ENCODE measurements around the gene POU2AF3.

Gene POU2AF3

GRCh38 chr11:111329306-111330204 lies 31.2 kb downstream of the POU2AF3 start:
- no peaks in the 10 kb centered on the region for H3K4me1 Mint-ChIP-seq (ENCODE audit: low read depth)
- H3K27ac Mint-ChIP-seq: no peak overlapping the region
- no peak overlapping the region for H3K4me3 Mint-ChIP-seq
- H3K36me3 Mint-ChIP-seq (ENCODE audit: low read depth): no peaks in the 10 kb centered on the region
- peaks cover 9% of the 10 kb centered on the region for H3K27me3 Mint-ChIP-seq (ENCODE audit: low read depth)
- no peaks in the 10 kb centered on the region for H3K9me3 Mint-ChIP-seq

GRCh38 chr11:111330234-111330893 lies 32.0 kb downstream of the POU2AF3 start:
- Mint-ChIP-seq H3K27me3 (ENCODE audit: low read depth) (peaks cover 5% of the 10 kb centered on the region), H3K36me3 (ENCODE audit: low read depth) (no peaks in the 10 kb centered on the region), H3K27ac (no peak overlapping the region), H3K4me3 (no peak overlapping the region), H3K4me1 (ENCODE audit: low read depth) (no peaks in the 10 kb centered on the region), H3K9me3 (no peaks in the 10 kb centered on the region)

GRCh38 chr11:111331711-111332479 lies 33.5 kb downstream of the POU2AF3 start:
- Mint-ChIP-seq H3K4me3 (no peak overlapping the region), H3K36me3 (ENCODE audit: low read depth) (no peaks in the 10 kb centered on the region), H3K27ac (no peak overlapping the region), H3K9me3 (no peaks in the 10 kb centered on the region), H3K27me3 (ENCODE audit: low read depth) (no peaks in the 10 kb centered on the region), H3K4me1 (ENCODE audit: low read depth) (no peaks in the 10 kb centered on the region)

GRCh38 chr11:111334532-111335502 lies 36.5 kb downstream of the POU2AF3 start:
- no peaks in the 10 kb centered on the region for H3K36me3 Mint-ChIP-seq (ENCODE audit: low read depth)
- H3K4me3 Mint-ChIP-seq: no peak overlapping the region
- no peak overlapping the region for H3K27ac Mint-ChIP-seq
- no peaks in the 10 kb centered on the region for H3K4me1 Mint-ChIP-seq (ENCODE audit: low read depth)
- H3K9me3 Mint-ChIP-seq: peaks cover 5% of the 10 kb centered on the region
- H3K27me3 Mint-ChIP-seq (ENCODE audit: low read depth): peaks cover 5% of the 10 kb centered on the region

GRCh38 chr11:111335549-111335948 lies 37.2 kb downstream of the POU2AF3 start:
- peaks cover 5% of the 10 kb centered on the region for H3K27me3 Mint-ChIP-seq (ENCODE audit: low read depth)
- no peak overlapping the region for H3K4me3 Mint-ChIP-seq
- H3K4me1 Mint-ChIP-seq (ENCODE audit: low read depth): no peaks in the 10 kb centered on the region
- H3K36me3 Mint-ChIP-seq (ENCODE audit: low read depth): no peaks in the 10 kb centered on the region
- H3K27ac Mint-ChIP-seq: no peak overlapping the region
- H3K9me3 Mint-ChIP-seq: peaks cover 8% of the 10 kb centered on the region

GRCh38 chr11:111336062-111336461 lies 37.7 kb downstream of the POU2AF3 start:
- Mint-ChIP-seq H3K36me3 (ENCODE audit: low read depth) (no peaks in the 10 kb centered on the region), H3K27ac (no peak overlapping the region), H3K9me3 (peaks cover 9% of the 10 kb centered on the region), H3K4me1 (ENCODE audit: low read depth) (no peaks in the 10 kb centered on the region), H3K4me3 (no peak overlapping the region), H3K27me3 (ENCODE audit: low read depth) (peaks cover 5% of the 10 kb centered on the region)

- Mint-ChIP-seq H3K4me1 (ENCODE audit: low read depth) (no peaks in the 10 kb centered on the region), H3K36me3 (ENCODE audit: low read depth) (no peaks in the 10 kb centered on the region), H3K27me3 (ENCODE audit: low read depth) (peaks cover 5% of the 10 kb centered on the region), H3K4me3 (no peak overlapping the region), H3K27ac (no peak overlapping the region), H3K9me3 (peaks cover 9% of the 10 kb centered on the region)
Measured at GRCh38 chr11:111336582-111337256, 38.4 kb downstream of the POU2AF3 start.

- Mint-ChIP-seq H3K27ac (no peak overlapping the region), H3K27me3 (ENCODE audit: low read depth) (peaks cover 8% of the 10 kb centered on the region)
Measured at GRCh38 chr11:111339758-111340388, 41.5 kb downstream of the POU2AF3 start.

GRCh38 chr11:111342329-111342728 lies 44.0 kb downstream of the POU2AF3 start:
- no peaks in the 10 kb centered on the region for H3K4me1 Mint-ChIP-seq (ENCODE audit: low read depth)
- no peak overlapping the region for H3K27ac Mint-ChIP-seq
- H3K36me3 Mint-ChIP-seq (ENCODE audit: low read depth): no peaks in the 10 kb centered on the region
- no peak overlapping the region for H3K4me3 Mint-ChIP-seq
- H3K27me3 Mint-ChIP-seq (ENCODE audit: low read depth): peaks cover 8% of the 10 kb centered on the region
- H3K9me3 Mint-ChIP-seq: peaks cover 9% of the 10 kb centered on the region

More at GRCh38 chr11:111339758-111340388, 41.5 kb downstream of the POU2AF3 start:
- Mint-ChIP-seq H3K9me3 (peaks cover 9% of the 10 kb centered on the region), H3K36me3 (ENCODE audit: low read depth) (no peaks in the 10 kb centered on the region), H3K4me1 (ENCODE audit: low read depth) (no peaks in the 10 kb centered on the region), H3K4me3 (no peak overlapping the region)

GRCh38 chr11:111344032-111344431 lies 45.7 kb downstream of the POU2AF3 start:
- Mint-ChIP-seq H3K27me3 (ENCODE audit: low read depth) (peaks cover 8% of the 10 kb centered on the region), H3K9me3 (peaks cover 9% of the 10 kb centered on the region), H3K27ac (no peak overlapping the region), H3K36me3 (ENCODE audit: low read depth) (no peaks in the 10 kb centered on the region), H3K4me3 (no peak overlapping the region), H3K4me1 (ENCODE audit: low read depth) (no peaks in the 10 kb centered on the region)

GRCh38 chr11:111347002-111347722 lies 48.8 kb downstream of the POU2AF3 start:
- H3K4me1 Mint-ChIP-seq (ENCODE audit: low read depth): no peaks in the 10 kb centered on the region
- no peak overlapping the region for H3K27ac Mint-ChIP-seq
- H3K36me3 Mint-ChIP-seq (ENCODE audit: low read depth): peaks cover 3% of the 10 kb centered on the region
- no peaks in the 10 kb centered on the region for H3K9me3 Mint-ChIP-seq
- H3K27me3 Mint-ChIP-seq (ENCODE audit: low read depth): peaks cover 13% of the 10 kb centered on the region
- H3K4me3 Mint-ChIP-seq: no peak overlapping the region

GRCh38 chr11:111347723-111348115 lies 49.4 kb downstream of the POU2AF3 start:
- H3K36me3 Mint-ChIP-seq (ENCODE audit: low read depth): peaks cover 3% of the 10 kb centered on the region
- no peak overlapping the region for H3K4me3 Mint-ChIP-seq
- H3K27me3 Mint-ChIP-seq (ENCODE audit: low read depth): peaks cover 13% of the 10 kb centered on the region
- no peaks in the 10 kb centered on the region for H3K4me1 Mint-ChIP-seq (ENCODE audit: low read depth)
- no peaks in the 10 kb centered on the region for H3K9me3 Mint-ChIP-seq
- no peak overlapping the region for H3K27ac Mint-ChIP-seq

Measured in T-helper 1 cell treated with Interleukin-12 subunit alpha and Interleukin-12 subunit beta and Interleukin-4 antibody, amounts not matched to agents 30 μg/mL and 1 μg/mL, for 36 hours (primary cell).